ENCODE data around the gene GPR183.

Gene GPR183

GRCh38 chr13:99302637-99303505 is 4.3 kb downstream of the GPR183 start:
- no peaks in the 10 kb centered on the region for H3K9me3 Mint-ChIP-seq
- ATAC-seq (replicated peaks) (no peak), DNase-seq (no peak)
- peaks cover 67% of the 10 kb centered on the region for H3K36me3 Mint-ChIP-seq (ENCODE audit: insufficient read depth)
- no peaks in the 10 kb centered on the region for H3K27me3 Mint-ChIP-seq
- H3K4me3 Mint-ChIP-seq: peak overlapping the region; percentile 86 to 91
- H3K27ac Mint-ChIP-seq: peak overlapping the region; percentile 91 to 95
- H3K4me1 Mint-ChIP-seq (ENCODE audit: low read depth in 2 of 2): peaks cover 53 to 75% of the 10 kb centered on the region in 2 donors

GRCh38 chr13:99301913-99302636 is 5.1 kb downstream of the GPR183 start:
- peaks cover 57 to 75% of the 10 kb centered on the region in 2 donors for H3K4me1 Mint-ChIP-seq (ENCODE audit: low read depth in 2 of 2)
- H3K27me3 Mint-ChIP-seq: no peaks in the 10 kb centered on the region
- H3K36me3 Mint-ChIP-seq (ENCODE audit: insufficient read depth): peaks cover 65% of the 10 kb centered on the region
- ATAC-seq (replicated peaks): peak; percentile 20
- H3K27ac Mint-ChIP-seq: peak overlapping the region; percentile 91 to 95
- peak overlapping the region; percentile 86 to 91 for H3K4me3 Mint-ChIP-seq
- H3K9me3 Mint-ChIP-seq: no peaks in the 10 kb centered on the region
- DNase-seq: no peak

GRCh38 chr13:99301056-99301838 is 6.0 kb downstream of the GPR183 start:
- no peaks in the 10 kb centered on the region for H3K27me3 Mint-ChIP-seq
- DNase-seq (no peak), ATAC-seq (replicated peaks) (peak; percentile 11)
- H3K9me3 Mint-ChIP-seq: no peaks in the 10 kb centered on the region
- H3K36me3 Mint-ChIP-seq (ENCODE audit: insufficient read depth): peaks cover 65% of the 10 kb centered on the region
- peak overlapping the region; percentile 59 to 86 for H3K4me3 Mint-ChIP-seq
- peak overlapping the region; percentile 68 to 91 for H3K27ac Mint-ChIP-seq
- peaks cover 59 to 75% of the 10 kb centered on the region in 2 donors for H3K4me1 Mint-ChIP-seq (ENCODE audit: low read depth in 2 of 2)

- Mint-ChIP-seq H3K9me3 (no peaks in the 10 kb centered on the region), H3K4me1 (ENCODE audit: low read depth in 2 of 2) (peaks cover 68 to 81% of the 10 kb centered on the region in 2 donors), H3K36me3 (ENCODE audit: insufficient read depth) (peaks cover 64% of the 10 kb centered on the region), H3K27me3 (no peaks in the 10 kb centered on the region), H3K27ac (peak overlapping the region; percentile 70 to 97), H3K4me3 (peak overlapping the region; percentile 61 to 87)
- no peak for ATAC-seq (replicated peaks)
- no peak for DNase-seq
Observed at GRCh38 chr13:99299920-99300341, 7.3 kb downstream of the GPR183 start.

GRCh38 chr13:99299256-99299919 is 7.8 kb downstream of the GPR183 start:
- Mint-ChIP-seq H3K27me3 (no peaks in the 10 kb centered on the region), H3K4me3 (peak overlapping the region; percentile 61 to 87), H3K9me3 (no peaks in the 10 kb centered on the region), H3K36me3 (ENCODE audit: insufficient read depth) (peaks cover 64% of the 10 kb centered on the region), H3K4me1 (ENCODE audit: low read depth in 2 of 2) (peaks cover 65 to 77% of the 10 kb centered on the region in 2 donors), H3K27ac (peak overlapping the region; percentile 85 to 97)
- DNase-seq: no peak
- ATAC-seq (replicated peaks): no peak

- Mint-ChIP-seq H3K27ac (peak overlapping the region; percentile 81 to 97), H3K9me3 (no peaks in the 10 kb centered on the region), H3K4me3 (peak overlapping the region; percentile 66 to 87), H3K27me3 (no peaks in the 10 kb centered on the region), H3K36me3 (ENCODE audit: insufficient read depth) (peaks cover 68% of the 10 kb centered on the region), H3K4me1 (ENCODE audit: low read depth in 2 of 2) (peaks cover 63 to 73% of the 10 kb centered on the region in 2 donors)
- no peak for ATAC-seq (replicated peaks)
- DNase-seq: no peak
Observed at GRCh38 chr13:99298056-99298455, 9.1 kb downstream of the GPR183 start.

- no peak for DNase-seq
- H3K4me1 Mint-ChIP-seq (ENCODE audit: low read depth in 2 of 2): peaks cover 61 to 73% of the 10 kb centered on the region in 2 donors
- peak overlapping the region; percentile 81 to 97 for H3K27ac Mint-ChIP-seq
- peaks cover 75% of the 10 kb centered on the region for H3K36me3 Mint-ChIP-seq (ENCODE audit: insufficient read depth)
- no peaks in the 10 kb centered on the region for H3K27me3 Mint-ChIP-seq
- H3K9me3 Mint-ChIP-seq: no peaks in the 10 kb centered on the region
- no peak for ATAC-seq (replicated peaks)
- H3K4me3 Mint-ChIP-seq: peak overlapping the region; percentile 66 to 87
Observed at GRCh38 chr13:99297331-99297730, 9.9 kb downstream of the GPR183 start.

- Mint-ChIP-seq H3K27ac (peak overlapping the region; percentile 81 to 97), H3K9me3 (no peaks in the 10 kb centered on the region), H3K36me3 (ENCODE audit: insufficient read depth) (peaks cover 83% of the 10 kb centered on the region), H3K4me1 (ENCODE audit: low read depth in 2 of 2) (peaks cover 56 to 75% of the 10 kb centered on the region in 2 donors), H3K27me3 (no peaks in the 10 kb centered on the region), H3K4me3 (peak overlapping the region; percentile 66 to 87)
- ATAC-seq (replicated peaks) (peak; percentile 80), DNase-seq (no peak)
Observed at GRCh38 chr13:99296398-99296797, 10.8 kb downstream of the GPR183 start.

GRCh38 chr13:99295488-99296252 is 11.5 kb downstream of the GPR183 start:
- Mint-ChIP-seq H3K27me3 (no peaks in the 10 kb centered on the region), H3K4me3 (peak overlapping the region; percentile 56 to 87), H3K4me1 (ENCODE audit: low read depth in 2 of 2) (peaks cover 56 to 79% of the 10 kb centered on the region in 2 donors), H3K36me3 (ENCODE audit: insufficient read depth) (peaks cover 83% of the 10 kb centered on the region), H3K9me3 (no peaks in the 10 kb centered on the region), H3K27ac (peak overlapping the region; percentile 78 to 90)
- DNase-seq (no peak), ATAC-seq (replicated peaks) (no peak)

- Mint-ChIP-seq H3K4me1 (ENCODE audit: low read depth in 2 of 2) (peaks cover 55 to 80% of the 10 kb centered on the region in 2 donors), H3K9me3 (no peaks in the 10 kb centered on the region)
Observed at GRCh38 chr13:99294958-99295357, 12.2 kb downstream of the GPR183 start.

GRCh38 chr13:99294198-99294597 is 13.0 kb downstream of the GPR183 start:
- H3K27me3 Mint-ChIP-seq: no peaks in the 10 kb centered on the region
- H3K9me3 Mint-ChIP-seq: no peaks in the 10 kb centered on the region
- peak overlapping the region in 1 of 2 donors; percentile 22 for H3K4me3 Mint-ChIP-seq
- H3K27ac Mint-ChIP-seq: peak overlapping the region; percentile 88 to 89
- DNase-seq (no peak), ATAC-seq (replicated peaks) (no peak)
- H3K36me3 Mint-ChIP-seq (ENCODE audit: insufficient read depth): peaks cover 77% of the 10 kb centered on the region
- peaks cover 59 to 80% of the 10 kb centered on the region in 2 donors for H3K4me1 Mint-ChIP-seq (ENCODE audit: low read depth in 2 of 2)

More at GRCh38 chr13:99294958-99295357, 12.2 kb downstream of the GPR183 start:
- Mint-ChIP-seq H3K36me3 (ENCODE audit: insufficient read depth) (peaks cover 81% of the 10 kb centered on the region), H3K4me3 (peak overlapping the region; percentile 56 to 87), H3K27me3 (no peaks in the 10 kb centered on the region), H3K27ac (peak overlapping the region; percentile 78 to 90)
- no peak for ATAC-seq (replicated peaks)
- DNase-seq: no peak

- ATAC-seq (replicated peaks) (no peak), DNase-seq (no peak)
- peak overlapping the region; percentile 88 to 89 for H3K27ac Mint-ChIP-seq
- H3K36me3 Mint-ChIP-seq (ENCODE audit: insufficient read depth): peaks cover 67% of the 10 kb centered on the region
- H3K4me1 Mint-ChIP-seq (ENCODE audit: low read depth in 2 of 2): peaks cover 62 to 82% of the 10 kb centered on the region in 2 donors
- H3K4me3 Mint-ChIP-seq: peak overlapping the region in 1 of 2 donors; percentile 22
- H3K9me3 Mint-ChIP-seq: no peaks in the 10 kb centered on the region
- no peaks in the 10 kb centered on the region for H3K27me3 Mint-ChIP-seq
Observed at GRCh38 chr13:99293178-99293577, 14.0 kb downstream of the GPR183 start.

Measured in effector memory CD8-positive, alpha-beta T cell (primary cell).